GM19328 (cell line): ENCODE data around the gene SLC35E2B.
"Not testable (repeated sequence)": the region's sequence is repeated elsewhere in the genome, so short reads cannot be mapped to it uniquely, and the experiment has no call there.

Source experiments
- ATAC-seq: cut with Tn5 transposase; IDR thresholded peaks from one replicate; pipeline ENCODE4 v1.9.1; 2021; ENCODE audit warnings: mild to moderate bottlenecking, moderate library complexity; ENCODE audit not compliant: unreplicated experiment

The SLC35E2B gene

GRCh38 chr1:1647567-1648241, 44.9 kb downstream of the SLC35E2B start:
- not testable (repeated sequence) for ATAC-seq

GRCh38 chr1:1646326-1646725, 46.3 kb downstream of the SLC35E2B start:
- ATAC-seq, result not testable (repeated sequence)

- ATAC-seq, result not testable (repeated sequence)
Measured at GRCh38 chr1:1640711-1641461, 51.7 kb downstream of the SLC35E2B start.

GRCh38 chr1:1640081-1640480, 52.5 kb downstream of the SLC35E2B start:
- ATAC-seq, result not testable (repeated sequence)

GRCh38 chr1:1639368-1639767, 53.2 kb downstream of the SLC35E2B start:
- ATAC-seq, result not testable (repeated sequence)

- not testable (repeated sequence) for ATAC-seq
Measured at GRCh38 chr1:1638528-1638927, 54.1 kb downstream of the SLC35E2B start.

- not testable (repeated sequence) for ATAC-seq
Measured at GRCh38 chr1:1637479-1637875, 55.1 kb downstream of the SLC35E2B start.

GRCh38 chr1:1636621-1637478, 55.7 kb downstream of the SLC35E2B start:
- not testable (repeated sequence) for ATAC-seq

GRCh38 chr1:1634613-1635012, 58.0 kb downstream of the SLC35E2B start:
- not testable (repeated sequence) for ATAC-seq

- ATAC-seq, result not testable (repeated sequence)
Measured at GRCh38 chr1:1633409-1633808, 59.2 kb downstream of the SLC35E2B start.

GRCh38 chr1:1631782-1632420, 60.7 kb downstream of the SLC35E2B start, which contains the start of gene MMP23B:
MMP23B (plus strand) TSS chr1:1632173; CDS start chr1:1632219, 46 bp downstream.
- ATAC-seq, result no peak

- ATAC-seq, result no peak
Measured at GRCh38 chr1:1630965-1631781, 61.4 kb downstream of the SLC35E2B start.

- ATAC-seq, result no peak
Measured at GRCh38 chr1:1630191-1630964, 62.2 kb downstream of the SLC35E2B start.

GRCh38 chr1:1629430-1630190, 63.0 kb downstream of the SLC35E2B start:
- ATAC-seq, result no peak

GRCh38 chr1:1628754-1629429, 63.7 kb downstream of the SLC35E2B start:
- no peak for ATAC-seq

- ATAC-seq, result no peak
Measured at GRCh38 chr1:1627829-1628753, 64.5 kb downstream of the SLC35E2B start.
